ENCODE measurements around the gene NKAPL. TPM values are rescaled to one million over a fixed set of nuclear protein-coding genes. Genes with fewer than 3 reads are reported as not detected.
"Not testable (repeated sequence)": the region's sequence is repeated elsewhere in the genome, so short reads cannot be mapped to it uniquely, and the experiment has no call there.

The NKAPL gene
- polyA plus RNA-seq, 1 donor (not counting 4 experiments of a cell fraction or from before 2014, with no cell fraction given): 0.35 TPM

DNA sequence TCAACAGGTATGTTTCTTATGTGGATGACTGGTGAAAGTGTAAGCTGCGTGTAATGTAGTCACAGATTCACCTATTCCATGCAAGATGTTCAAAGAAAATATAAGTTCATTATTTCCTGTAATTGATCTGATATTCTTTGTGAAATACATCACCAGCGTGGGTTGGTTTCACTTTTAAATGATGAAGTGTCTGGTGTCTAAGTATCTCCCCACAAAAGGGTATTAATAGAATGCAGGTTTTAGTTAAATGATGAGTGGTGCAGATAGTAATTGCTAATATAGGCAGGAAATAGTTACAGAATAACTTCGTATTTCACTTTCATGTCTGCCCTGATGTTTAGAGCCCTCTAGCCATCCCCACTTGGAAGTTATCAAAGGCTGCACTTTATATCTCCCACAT, 44.5 kb downstream of the NKAPL start:
- dilution Hi-C loops (cut with MboI; ENCODE audit: extremely low pct_ligation_motif_present, low sequenced_read_pairs): no loop called here
- FAIRE-seq: no peak
- H3K4me2 ChIP-seq (ENCODE audit: control insufficient read depth, extremely low read depth, insufficient read depth, low read depth, low read length): no peak overlapping the region
- no peaks in the 10 kb centered on the region for H3K79me2 ChIP-seq (ENCODE audit: control insufficient read depth, insufficient read depth, low read length)
- no peaks in the 10 kb centered on the region for H3K9me1 ChIP-seq (ENCODE audit: control insufficient read depth, extremely low read depth, insufficient read depth, low read length)
- no peak overlapping the region for H2AFZ ChIP-seq (ENCODE audit: control insufficient read depth, low read length)
- no peak overlapping the region for H3K9ac ChIP-seq (ENCODE audit: control insufficient read depth, extremely low read depth, insufficient read depth, low read length)
- no peak for DNase-seq (ENCODE audit: low read depth, low spot score)
- no peaks in the 10 kb centered on the region for H3K4me1 ChIP-seq (ENCODE audit: control insufficient read depth, extremely low read depth, insufficient read depth, low read length)
- no peaks in the 10 kb centered on the region for H3K27me3 ChIP-seq (ENCODE audit: control insufficient read depth, extremely low read depth, insufficient read depth, low read length)
- no peak overlapping the region for H3K4me3 ChIP-seq (ENCODE audit: control insufficient read depth in 2 of 3, extremely low read depth in 1 of 3, insufficient read depth in 2 of 3, low read depth in 1 of 3, low read length in 3 of 3)
- H3K27ac ChIP-seq (ENCODE audit: control insufficient read depth, insufficient read depth, low read length): no peak overlapping the region
- no peaks in the 10 kb centered on the region for H4K20me1 ChIP-seq (ENCODE audit: control insufficient read depth, extremely low read depth, insufficient read depth, low read length)
- H3K9me3 ChIP-seq (ENCODE audit: control insufficient read depth, low read depth, low read length): no peaks in the 10 kb centered on the region
- H3K36me3 ChIP-seq (ENCODE audit: control insufficient read depth in 2 of 2, extremely low read depth in 1 of 2, insufficient read depth in 2 of 2, low read length in 2 of 2): no peaks in the 10 kb centered on the region
- TF ChIP-seq EZH2 (IDR thresholded peaks at IDR 0.05; ENCODE audit: low read length): no peak
- TF ChIP-seq CTCF (optimal IDR thresholded peaks at IDR 0.05 in 1 of 3, IDR thresholded peaks at IDR 0.05 in 1 of 3, conservative IDR thresholded peaks at IDR 0.05 in 1 of 3; ENCODE audit: extremely low read depth in 1 of 3, insufficient read depth in 2 of 3, low read length in 3 of 3): no peak

DNA sequence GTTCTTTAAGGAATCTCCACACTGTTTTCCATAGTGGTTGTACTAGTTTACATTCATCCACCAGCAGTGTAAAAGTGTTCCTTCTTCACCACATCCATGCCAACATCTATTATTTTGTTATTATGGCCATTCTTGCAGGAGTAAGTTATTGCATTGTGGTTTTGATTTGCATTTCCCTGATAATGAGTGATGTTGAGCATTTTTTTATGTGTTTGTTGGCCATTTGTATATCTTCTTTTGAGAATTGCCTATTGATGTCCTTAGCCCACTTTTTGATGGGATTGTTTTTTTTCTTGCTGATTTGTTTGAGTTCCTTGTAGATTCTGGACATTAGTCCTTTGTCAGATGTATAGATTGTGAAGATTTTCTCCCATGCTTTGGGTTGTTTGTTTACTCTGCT, 47.3 kb downstream of the NKAPL start:
- H3K4me1 ChIP-seq (ENCODE audit: control insufficient read depth, extremely low read depth, insufficient read depth, low read length); H4K20me1 ChIP-seq (ENCODE audit: control insufficient read depth, extremely low read depth, insufficient read depth, low read length); dilution Hi-C loops (cut with MboI; ENCODE audit: extremely low pct_ligation_motif_present, low sequenced_read_pairs); H3K27ac ChIP-seq (ENCODE audit: control insufficient read depth, insufficient read depth, low read length); H3K9me1 ChIP-seq (ENCODE audit: control insufficient read depth, extremely low read depth, insufficient read depth, low read length); H3K9ac ChIP-seq (ENCODE audit: control insufficient read depth, extremely low read depth, insufficient read depth, low read length); H3K9me3 ChIP-seq (ENCODE audit: control insufficient read depth, low read depth, low read length); DNase-seq (ENCODE audit: low read depth, low spot score); FAIRE-seq; H3K4me3 ChIP-seq (ENCODE audit: control insufficient read depth in 2 of 3, extremely low read depth in 1 of 3, insufficient read depth in 2 of 3, low read depth in 1 of 3, low read length in 3 of 3); H3K79me2 ChIP-seq (ENCODE audit: control insufficient read depth, insufficient read depth, low read length); H2AFZ ChIP-seq (ENCODE audit: control insufficient read depth, low read length); H3K36me3 ChIP-seq (ENCODE audit: control insufficient read depth in 2 of 2, extremely low read depth in 1 of 2, insufficient read depth in 2 of 2, low read length in 2 of 2); H3K27me3 ChIP-seq (ENCODE audit: control insufficient read depth, extremely low read depth, insufficient read depth, low read length); H3K4me2 ChIP-seq (ENCODE audit: control insufficient read depth, extremely low read depth, insufficient read depth, low read depth, low read length): not testable (repeated sequence)

Other genes starting within 250 kb of the NKAPL start
- 1.1 to 3.6 TPM (median 2.1 TPM) in 3 replicates for gene ZNF165, start 178.7 kb upstream of the NKAPL start, polyA plus RNA-seq
- gene ZSCAN16, start 134.7 kb upstream of the NKAPL start, polyA plus RNA-seq: 0.99 to 1.5 TPM (median 1.0 TPM) in 3 replicates
- 5.4 to 6.4 TPM (median 5.7 TPM) in 3 replicates for gene ZKSCAN8, start 117.4 kb upstream of the NKAPL start, polyA plus RNA-seq
- gene ZSCAN9, start 34.0 kb upstream of the NKAPL start, polyA plus RNA-seq: 8.3 to 15.9 TPM (median 12.0 TPM) in 3 replicates
- gene ZKSCAN4, start 7.0 kb upstream of the NKAPL start, polyA plus RNA-seq: 2.6 to 3.5 TPM (median 2.9 TPM) in 3 replicates
- 7.2 to 9.8 TPM (median 7.3 TPM) in 3 replicates for gene ZSCAN26, start 7.8 kb downstream of the NKAPL start, polyA plus RNA-seq
- 2.1 to 3.6 TPM (median 3.1 TPM) in 3 replicates for gene PGBD1, start 22.3 kb downstream of the NKAPL start, polyA plus RNA-seq
- gene ZSCAN31, start 76.9 kb downstream of the NKAPL start, polyA plus RNA-seq: 14.4 to 21.7 TPM (median 15.8 TPM) in 3 replicates
- gene ZKSCAN3, start 90.7 kb downstream of the NKAPL start, polyA plus RNA-seq: 2.2 to 3.1 TPM (median 2.9 TPM) in 3 replicates
- 2.5 to 4.0 TPM (median 2.7 TPM) in 3 replicates for gene ZSCAN12, start 140.4 kb downstream of the NKAPL start, polyA plus RNA-seq
- 1.2 to 2.1 TPM (median 1.8 TPM) in 3 replicates for gene ZSCAN23, start 184.2 kb downstream of the NKAPL start, polyA plus RNA-seq